ENCODE measurements around the gene MAST2.

MAST2 gene

GRCh38 chr1:45822644-45823043 lies 19.2 kb downstream of the MAST2 start:
- H3K4me3 ChIP-seq, result no peak overlapping the region
- intact Hi-C loops (cut with DNase I; ENCODE audit: low total_unique reads), result no loop called here
- H3K36me3 ChIP-seq, result peaks cover 8 to 26% (median 17%) of the 10 kb centered on the region in 3 donors
- no peak for DNase-seq
- no peaks in the 10 kb centered on the region for H3K27me3 ChIP-seq
- no peak overlapping the region for H3K27ac ChIP-seq
- H3K9me3 ChIP-seq, result peaks cover 0 to 5% (median 2%) of the 10 kb centered on the region in 3 donors
- H3K4me1 ChIP-seq, result no peaks in the 10 kb centered on the region
- TF ChIP-seq CTCF (IDR thresholded peaks at IDR 0.05), result no peak

GRCh38 chr1:45824607-45825006 lies 21.2 kb downstream of the MAST2 start:
- TF ChIP-seq CTCF (IDR thresholded peaks at IDR 0.05), result no peak
- Histone ChIP-seq H3K27me3 (no peaks in the 10 kb centered on the region), H3K36me3 (peaks cover 8 to 26% (median 17%) of the 10 kb centered on the region in 3 donors), H3K4me1 (no peaks in the 10 kb centered on the region), H3K4me3 (no peak overlapping the region), H3K9me3 (peaks cover 0 to 5% (median 0%) of the 10 kb centered on the region in 3 donors), H3K27ac (no peak overlapping the region)
- DNase-seq, result no peak
- intact Hi-C loops (cut with DNase I; ENCODE audit: low total_unique reads), result no loop called here

- H3K4me1 ChIP-seq, result no peaks in the 10 kb centered on the region
- intact Hi-C loops (cut with DNase I; ENCODE audit: low total_unique reads), result no loop called here
- no peak overlapping the region for H3K4me3 ChIP-seq
- no peak for TF ChIP-seq CTCF (IDR thresholded peaks at IDR 0.05)
- no peak for DNase-seq
- H3K27ac ChIP-seq, result no peak overlapping the region
- no peaks in the 10 kb centered on the region for H3K27me3 ChIP-seq
- peaks cover 17 to 37% (median 17%) of the 10 kb centered on the region in 3 donors for H3K36me3 ChIP-seq
- H3K9me3 ChIP-seq, result no peaks in the 10 kb centered on the region
Measured at GRCh38 chr1:45827256-45827655, 23.8 kb downstream of the MAST2 start.

- H3K4me3 ChIP-seq, result no peak overlapping the region
- TF ChIP-seq CTCF (IDR thresholded peaks at IDR 0.05), result no peak
- H3K9me3 ChIP-seq, result no peaks in the 10 kb centered on the region
- no peak overlapping the region for H3K27ac ChIP-seq
- peaks cover 17 to 39% (median 17%) of the 10 kb centered on the region in 3 donors for H3K36me3 ChIP-seq
- H3K4me1 ChIP-seq, result no peaks in the 10 kb centered on the region
- intact Hi-C loops (cut with DNase I; ENCODE audit: low total_unique reads), result no loop called here
- H3K27me3 ChIP-seq, result no peaks in the 10 kb centered on the region
- no peak for DNase-seq
Measured at GRCh38 chr1:45828841-45829240, 25.4 kb downstream of the MAST2 start.

GRCh38 chr1:45833361-45833760 lies 29.9 kb downstream of the MAST2 start:
- intact Hi-C loops (cut with DNase I; ENCODE audit: low total_unique reads), result no loop called here
- TF ChIP-seq CTCF (IDR thresholded peaks at IDR 0.05), result no peak
- Histone ChIP-seq H3K36me3 (peaks cover 0 to 12% (median 9%) of the 10 kb centered on the region in 3 donors), H3K27me3 (no peaks in the 10 kb centered on the region), H3K4me1 (no peaks in the 10 kb centered on the region), H3K9me3 (no peaks in the 10 kb centered on the region), H3K27ac (no peak overlapping the region), H3K4me3 (no peak overlapping the region)
- no peak for DNase-seq

GRCh38 chr1:45834689-45835088 lies 31.3 kb downstream of the MAST2 start:
- H3K36me3 ChIP-seq, result peaks cover 0 to 12% (median 8%) of the 10 kb centered on the region in 3 donors
- H3K9me3 ChIP-seq, result no peaks in the 10 kb centered on the region
- H3K4me1 ChIP-seq, result no peaks in the 10 kb centered on the region
- intact Hi-C loops (cut with DNase I; ENCODE audit: low total_unique reads), result no loop called here
- no peak for DNase-seq
- H3K27me3 ChIP-seq, result no peaks in the 10 kb centered on the region
- no peak overlapping the region for H3K4me3 ChIP-seq
- H3K27ac ChIP-seq, result no peak overlapping the region
- no peak for TF ChIP-seq CTCF (IDR thresholded peaks at IDR 0.05)

Measured in tibial artery (tissue), 4 donors.